GM06990 (cell line): ENCODE data around the gene BNC2.

Experiments
- DNase-seq: peaks from one replicate; pipeline ENCODE4 v3.0.0-alpha.2; 2011; ENCODE audit not compliant: insufficient read length; ENCODE audit errors: extremely low read depth
- H3K27me3 ChIP-seq: replicated peaks from 2 replicates; pipeline ENCODE4 v1.6.0; 2011; ENCODE audit warnings: low read length; ENCODE audit not compliant: control insufficient read depth, insufficient read depth
- H3K36me3 ChIP-seq: 2 replicates; pipeline ENCODE4 v1.5.1; 2011; ENCODE audit warnings: low read length; ENCODE audit not compliant: control insufficient read depth, insufficient read depth
- H3K4me3 ChIP-seq: replicated peaks from 2 replicates; pipeline ENCODE4 v1.5.1; 2011; ENCODE audit warnings: low read depth, mild to moderate bottlenecking, control low read depth, low read length
- TF ChIP-seq, protein P1 (sequence below): IDR thresholded peaks from 2 replicates; pipeline ENCODE4 v1.5.1; 2011; ENCODE audit warnings: low read length, control low read depth, mild to moderate bottlenecking, inconsistent platforms; ENCODE audit not compliant: insufficient read depth, poor library complexity, severe bottlenecking

Gene BNC2

DNA sequence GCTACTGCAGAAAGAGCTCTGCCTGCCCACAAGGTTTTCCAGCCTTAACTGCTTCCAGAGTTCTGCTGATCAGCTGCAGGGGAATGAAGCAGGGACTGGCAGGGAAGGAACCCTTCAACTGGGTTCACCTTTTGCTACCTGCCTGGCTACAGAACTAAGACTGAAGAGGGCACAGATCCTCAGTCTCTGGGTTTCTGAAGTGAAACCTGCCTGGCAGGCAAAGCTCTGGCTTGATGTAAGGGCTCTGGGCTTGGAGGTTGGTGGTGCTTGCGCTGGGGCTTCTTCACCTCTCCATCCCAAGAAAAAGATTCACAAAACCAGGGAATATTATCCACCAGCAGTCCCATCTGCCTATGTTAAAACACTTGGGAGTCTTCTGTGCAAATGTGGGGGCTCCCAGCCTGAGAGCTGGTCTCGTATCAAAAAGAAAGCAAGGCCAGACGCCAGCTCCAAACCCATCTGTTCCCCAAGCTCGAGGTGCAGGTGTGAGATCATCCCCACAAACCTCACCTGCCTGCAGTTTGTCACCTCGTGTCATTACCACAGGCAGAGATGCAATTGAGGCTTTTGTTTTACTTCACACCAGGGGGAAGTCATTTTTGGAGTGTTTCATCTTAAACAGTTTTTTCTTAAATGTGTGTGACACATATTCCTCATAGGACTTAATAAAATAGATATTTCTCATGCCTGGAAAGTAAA is 58.3 kb downstream of the BNC2 start:
- Histone ChIP-seq H3K4me3 (no peak overlapping the region), H3K36me3 (no peaks in the 10 kb centered on the region), H3K27me3 (no peaks in the 10 kb centered on the region; the same call in 1 of the 2 replicates)
- TF ChIP-seq, protein P1, sequence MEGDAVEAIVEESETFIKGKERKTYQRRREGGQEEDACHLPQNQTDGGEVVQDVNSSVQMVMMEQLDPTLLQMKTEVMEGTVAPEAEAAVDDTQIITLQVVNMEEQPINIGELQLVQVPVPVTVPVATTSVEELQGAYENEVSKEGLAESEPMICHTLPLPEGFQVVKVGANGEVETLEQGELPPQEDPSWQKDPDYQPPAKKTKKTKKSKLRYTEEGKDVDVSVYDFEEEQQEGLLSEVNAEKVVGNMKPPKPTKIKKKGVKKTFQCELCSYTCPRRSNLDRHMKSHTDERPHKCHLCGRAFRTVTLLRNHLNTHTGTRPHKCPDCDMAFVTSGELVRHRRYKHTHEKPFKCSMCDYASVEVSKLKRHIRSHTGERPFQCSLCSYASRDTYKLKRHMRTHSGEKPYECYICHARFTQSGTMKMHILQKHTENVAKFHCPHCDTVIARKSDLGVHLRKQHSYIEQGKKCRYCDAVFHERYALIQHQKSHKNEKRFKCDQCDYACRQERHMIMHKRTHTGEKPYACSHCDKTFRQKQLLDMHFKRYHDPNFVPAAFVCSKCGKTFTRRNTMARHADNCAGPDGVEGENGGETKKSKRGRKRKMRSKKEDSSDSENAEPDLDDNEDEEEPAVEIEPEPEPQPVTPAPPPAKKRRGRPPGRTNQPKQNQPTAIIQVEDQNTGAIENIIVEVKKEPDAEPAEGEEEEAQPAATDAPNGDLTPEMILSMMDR = no peak
- no peak for DNase-seq

DNA sequence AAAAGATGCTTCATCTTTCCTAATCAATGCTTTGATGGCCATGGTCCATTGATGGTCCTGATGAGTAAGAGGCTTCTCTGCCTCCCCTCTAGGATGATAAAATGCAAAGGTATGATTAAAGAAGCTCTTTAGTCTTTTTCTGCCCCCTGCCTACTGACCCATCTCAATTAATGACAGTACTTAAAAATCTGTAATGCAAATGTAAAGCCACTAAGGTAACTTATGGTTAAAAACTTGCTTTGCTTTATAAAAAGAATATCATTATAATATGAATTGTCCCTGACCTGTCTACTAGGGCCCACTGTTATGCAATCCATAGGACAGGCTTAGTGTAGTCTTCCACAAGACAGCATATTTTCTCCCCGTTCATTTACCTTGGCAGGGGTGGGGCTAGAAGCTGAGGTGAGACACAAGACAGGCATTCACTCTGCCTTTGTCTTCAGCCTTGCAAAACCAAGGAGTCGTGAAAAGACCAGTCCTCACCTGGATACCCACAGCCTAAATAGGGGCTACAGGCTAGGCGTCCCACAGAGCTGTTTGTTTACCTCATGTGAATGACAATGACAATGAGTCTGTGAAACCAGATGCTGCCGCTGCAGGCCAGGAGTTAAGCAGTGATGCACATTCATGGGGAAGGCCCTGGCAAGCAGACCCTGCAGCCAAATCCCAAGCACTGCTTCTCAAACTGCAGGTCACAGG is 60.4 kb downstream of the BNC2 start:
- DNase-seq = no peak
- TF ChIP-seq, protein P1 = no peak
- Histone ChIP-seq H3K27me3 (no peaks in the 10 kb centered on the region; the same call in 1 of the 2 replicates), H3K4me3 (no peak overlapping the region), H3K36me3 (no peaks in the 10 kb centered on the region)

DNA sequence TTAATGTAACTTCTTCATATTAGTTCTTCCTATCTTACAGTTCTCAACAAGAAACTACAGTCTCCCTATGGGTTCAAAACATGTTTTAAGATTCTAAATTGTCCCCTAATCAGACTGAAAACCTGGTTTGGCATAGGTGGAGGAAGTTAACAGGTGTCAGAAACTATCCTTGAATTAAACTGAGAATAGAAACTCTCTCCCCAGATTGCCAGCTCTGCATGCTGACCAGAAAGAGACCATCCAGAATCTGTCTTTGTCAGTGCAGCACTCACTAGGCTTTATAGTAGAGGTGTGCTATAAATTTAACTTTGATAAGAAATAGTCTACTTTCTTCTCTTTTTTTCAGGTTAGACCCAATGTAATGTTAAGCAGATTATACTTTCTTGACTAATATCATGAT is 63.8 kb downstream of the BNC2 start:
- TF ChIP-seq, protein P1 = no peak
- DNase-seq = no peak
- Histone ChIP-seq H3K4me3 (no peak overlapping the region), H3K27me3 (no peaks in the 10 kb centered on the region; the same call in 1 of the 2 replicates), H3K36me3 (no peaks in the 10 kb centered on the region)

DNA sequence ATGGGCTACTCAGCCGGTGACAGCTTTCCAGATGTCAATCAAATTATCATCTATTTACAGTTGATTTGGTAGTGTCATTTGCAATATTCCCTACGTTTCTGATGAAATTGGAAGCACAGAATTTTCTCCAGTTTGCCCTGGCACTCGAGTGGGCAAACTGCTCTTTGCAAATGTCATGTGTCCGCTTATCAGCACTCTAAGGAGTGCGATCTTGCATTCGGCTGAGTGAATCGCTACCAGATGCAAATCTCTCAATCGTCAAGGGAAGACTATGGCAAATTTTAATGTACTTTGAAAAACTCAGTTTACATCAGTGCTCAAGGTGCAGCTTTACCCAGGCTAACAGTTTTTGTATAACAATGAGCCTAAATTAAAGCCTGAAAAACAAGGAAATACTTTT is 66.8 kb downstream of the BNC2 start:
- H3K36me3 ChIP-seq = no peaks in the 10 kb centered on the region
- H3K27me3 ChIP-seq = no peaks in the 10 kb centered on the region
- no peak for DNase-seq
- no peak overlapping the region for H3K4me3 ChIP-seq
- TF ChIP-seq, protein P1 = no peak

DNA sequence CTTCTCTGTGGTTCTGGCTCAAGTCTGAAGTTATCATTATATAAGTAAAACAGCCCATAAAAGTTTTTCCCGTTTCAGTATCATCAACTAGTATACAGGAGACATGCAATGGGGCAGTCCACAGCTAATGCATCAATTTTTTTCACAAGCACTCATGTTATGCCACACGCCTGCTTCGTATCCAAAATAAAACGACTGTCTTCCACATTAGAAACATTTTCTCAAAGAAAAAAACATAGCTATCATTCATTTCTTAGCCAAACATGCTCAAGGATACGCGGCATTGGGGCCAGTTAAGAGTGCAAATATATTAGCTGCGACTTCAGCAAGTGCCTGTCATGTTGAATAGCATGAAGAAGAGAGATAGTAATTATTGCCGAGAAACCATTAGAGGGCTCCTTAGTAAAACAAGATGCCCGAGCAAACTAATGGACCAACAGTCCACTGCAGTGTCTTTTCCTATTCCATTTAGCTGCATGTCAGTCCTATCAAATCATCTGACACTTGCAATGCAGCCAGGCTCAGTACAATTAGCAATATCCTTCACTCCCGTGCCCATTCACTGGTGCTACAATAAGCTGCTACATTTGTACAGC is 68.5 kb downstream of the BNC2 start:
- DNase-seq = no peak
- H3K4me3 ChIP-seq = no peak overlapping the region
- H3K27me3 ChIP-seq = no peaks in the 10 kb centered on the region
- H3K36me3 ChIP-seq = no peaks in the 10 kb centered on the region
- TF ChIP-seq, protein P1 = no peak
